ENCODE data around the gene CLCN7. TPM values are rescaled to one million over a fixed set of nuclear protein-coding genes. Genes with fewer than 3 reads are reported as not detected.

Gene CLCN7
- total RNA-seq, 1 experiment from 2014 or later, result 48.2 TPM

- no peak overlapping the region for H3K4me3 ChIP-seq (ENCODE audit: low read length)
- H4K20me1 ChIP-seq (ENCODE audit: low read length), result no peaks in the 10 kb centered on the region
- H3K9me3 ChIP-seq (ENCODE audit: low read length), result no peaks in the 10 kb centered on the region
- H3K27ac ChIP-seq (ENCODE audit: low read length), result no peak overlapping the region
- no peak overlapping the region for H3K9ac ChIP-seq (ENCODE audit: low read length)
- no peak overlapping the region for H2AFZ ChIP-seq (ENCODE audit: low read length)
- CTCF ChIA-PET, result no interaction called here
- no peaks in the 10 kb centered on the region for H3K9me2 ChIP-seq (replicated peaks; ENCODE audit: low read length)
- no peaks in the 10 kb centered on the region for H3F3A ChIP-seq (ENCODE audit: low read length, unreplicated experiment)
- DNase-seq (peak; percentile 37), ATAC-seq (peak; percentile 88)
- peaks cover 26% of the 10 kb centered on the region; the same call in 1 of the 2 replicates for H3K79me2 ChIP-seq (ENCODE audit: low read length)
- POLR2A ChIA-PET (ENCODE audit: unreplicated experiment), result no interaction called here
- no peak for TF ChIP-seq EZH2phosphoT487 (IDR thresholded peaks at IDR 0.05; ENCODE audit: borderline replicate concordance, low read length)
- TF ChIP-seq CTCF (conservative IDR thresholded peaks at IDR 0.05; ENCODE audit: low read depth, low read length), result no peak
- no peak for TF ChIP-seq EZH2 (IDR thresholded peaks at IDR 0.05; ENCODE audit: low read length, unreplicated experiment)
- H3K4me1 ChIP-seq (ENCODE audit: insufficient read depth, low read length), result no peaks in the 10 kb centered on the region; the same call in 1 of the 2 replicates
- no peak overlapping the region for H3K4me2 ChIP-seq (ENCODE audit: low read length)
- H3K36me3 ChIP-seq (ENCODE audit: low read depth, low read length), result no peaks in the 10 kb centered on the region
- no peaks in the 10 kb centered on the region for H3K27me3 ChIP-seq (ENCODE audit: low read length)
- intact Hi-C loops (cut with micrococcal nuclease), result no loop called here
- BruUV-seq (replicated peaks), result no TSS peak
These were observed 7.8 kb downstream of the CLCN7 start for GRCh38 chr16:1466968-1467521.

GRCh38 chr16:1466054-1466453, 8.8 kb downstream of the CLCN7 start:
- ChIA-PET CTCF (no interaction called here), POLR2A (ENCODE audit: unreplicated experiment) (no interaction called here)
- no peak overlapping the region for H2AFZ ChIP-seq (ENCODE audit: low read length)
- H3F3A ChIP-seq (ENCODE audit: low read length, unreplicated experiment), result no peaks in the 10 kb centered on the region
- no peaks in the 10 kb centered on the region for H3K9me2 ChIP-seq (replicated peaks; ENCODE audit: low read length)
- H3K27ac ChIP-seq (ENCODE audit: low read length), result no peak overlapping the region
- DNase-seq (no peak), ATAC-seq (no peak)
- H3K9me3 ChIP-seq (ENCODE audit: low read length), result no peaks in the 10 kb centered on the region
- peaks cover 17% of the 10 kb centered on the region; the same call in 1 of the 2 replicates for H3K79me2 ChIP-seq (ENCODE audit: low read length)
- intact Hi-C loops (cut with micrococcal nuclease), result no loop called here
- H3K4me3 ChIP-seq (ENCODE audit: low read length), result no peak overlapping the region
- H3K27me3 ChIP-seq (ENCODE audit: low read length), result no peaks in the 10 kb centered on the region
- no peaks in the 10 kb centered on the region; the same call in 1 of the 2 replicates for H3K4me1 ChIP-seq (ENCODE audit: insufficient read depth, low read length)
- TF ChIP-seq CTCF (conservative IDR thresholded peaks at IDR 0.05; ENCODE audit: low read depth, low read length) (no peak), EZH2phosphoT487 (IDR thresholded peaks at IDR 0.05; ENCODE audit: borderline replicate concordance, low read length) (no peak), EZH2 (IDR thresholded peaks at IDR 0.05; ENCODE audit: low read length, unreplicated experiment) (no peak)
- H4K20me1 ChIP-seq (ENCODE audit: low read length), result no peaks in the 10 kb centered on the region
- H3K4me2 ChIP-seq (ENCODE audit: low read length), result no peak overlapping the region
- no TSS peak for BruUV-seq (replicated peaks)
- no peaks in the 10 kb centered on the region for H3K36me3 ChIP-seq (ENCODE audit: low read depth, low read length)
- H3K9ac ChIP-seq (ENCODE audit: low read length), result no peak overlapping the region

GRCh38 chr16:1465567-1465915, 9.3 kb downstream of the CLCN7 start:
- H3K4me2 ChIP-seq (ENCODE audit: low read length), result no peak overlapping the region
- no peak for DNase-seq
- ChIA-PET POLR2A (ENCODE audit: unreplicated experiment) (no interaction called here), CTCF (no interaction called here)
- no peak overlapping the region for H2AFZ ChIP-seq (ENCODE audit: low read length)
- no TSS peak for BruUV-seq (replicated peaks)
- TF ChIP-seq EZH2phosphoT487 (IDR thresholded peaks at IDR 0.05; ENCODE audit: borderline replicate concordance, low read length) (no peak), CTCF (conservative IDR thresholded peaks at IDR 0.05; ENCODE audit: low read depth, low read length) (no peak), EZH2 (IDR thresholded peaks at IDR 0.05; ENCODE audit: low read length, unreplicated experiment) (no peak)
- H3K4me3 ChIP-seq (ENCODE audit: low read length), result no peak overlapping the region
- H3K27ac ChIP-seq (ENCODE audit: low read length), result no peak overlapping the region
- H3K4me1 ChIP-seq (ENCODE audit: insufficient read depth, low read length), result no peaks in the 10 kb centered on the region; the same call in 1 of the 2 replicates
- H3K9me2 ChIP-seq (replicated peaks; ENCODE audit: low read length), result no peaks in the 10 kb centered on the region
- H3K79me2 ChIP-seq (ENCODE audit: low read length), result peaks cover 17% of the 10 kb centered on the region; the same call in 1 of the 2 replicates
- no peaks in the 10 kb centered on the region for H3F3A ChIP-seq (ENCODE audit: low read length, unreplicated experiment)
- no peaks in the 10 kb centered on the region for H3K27me3 ChIP-seq (ENCODE audit: low read length)
- H3K9ac ChIP-seq (ENCODE audit: low read length), result no peak overlapping the region
- no peaks in the 10 kb centered on the region for H3K36me3 ChIP-seq (ENCODE audit: low read depth, low read length)
- no peaks in the 10 kb centered on the region for H3K9me3 ChIP-seq (ENCODE audit: low read length)
- no peaks in the 10 kb centered on the region for H4K20me1 ChIP-seq (ENCODE audit: low read length)
- ATAC-seq, result no peak
- intact Hi-C loops (cut with micrococcal nuclease), result no loop called here

Data from PC-3 (cell line).